NCI-H2029 treated with DMSO at 0.1 percent for 48 hours (cell line): ENCODE results near the gene SSC5D.
A peak's percentile ranks its signal among the peaks of the same experiment; 100 is the strongest.

Experiments used
- DNase-seq: peaks from one replicate; lab custom pipeline; 2025; lab: John Stamatoyannopoulos, UW

SSC5D gene

GRCh38 chr19:55554741-55555152, 66.5 kb downstream of the SSC5D start:
- DNase-seq = peak; percentile 36

- no peak for DNase-seq
Measured at GRCh38 chr19:55559684-55560083, 71.4 kb downstream of the SSC5D start.

GRCh38 chr19:55563261-55563690, 75.0 kb downstream of the SSC5D start:
- DNase-seq = peak; percentile 23

- DNase-seq = no peak
Measured at GRCh38 chr19:55566823-55567222, 78.6 kb downstream of the SSC5D start.

- DNase-seq = no peak
Measured at GRCh38 chr19:55567708-55568328, 79.6 kb downstream of the SSC5D start.
